Hepatocyte (in vitro differentiated cells): Measurements from ENCODE around the gene ADAM10. TPM values are rescaled to one million over a fixed set of nuclear protein-coding genes. Genes with fewer than 3 reads are reported as not detected.

Source experiments
- DNase-seq: peaks from one replicate; pipeline ENCODE4 v3.0.0-alpha.2; 2016; ENCODE audit warnings: low spot score
- H2AFZ ChIP-seq: fragments of 200-600 bp; sonication (generic); 2 replicates; pipeline ENCODE4 v1.6.0; 2016; ENCODE audit warnings: antibody characterized with exemption, mild to moderate bottlenecking
- H3K27ac ChIP-seq: fragments of 200-600 bp; sonication (generic); 2 replicates; pipeline ENCODE4 v1.5.1; 2016; ENCODE audit warnings: mild to moderate bottlenecking
- H3K27me3 ChIP-seq: fragments of 200-600 bp; sonication (generic); 2 replicates; pipeline ENCODE4 v1.6.1; 2016
- H3K36me3 ChIP-seq: fragments of 200-600 bp; sonication (generic); replicated peaks from 2 replicates; pipeline ENCODE4 v1.5.1; 2016; ENCODE audit warnings: low read depth; ENCODE audit not compliant: insufficient read depth
- H3K4me1 ChIP-seq: fragments of 200-600 bp; sonication (generic); 2 replicates; pipeline ENCODE4 v1.5.1; 2016; ENCODE audit warnings: mild to moderate bottlenecking, moderate library complexity; ENCODE audit not compliant: insufficient read depth
- H3K4me2 ChIP-seq: fragments of 200-600 bp; sonication (generic); 2 replicates; pipeline ENCODE4 v1.6.0; 2016
- H3K4me3 ChIP-seq: fragments of 200-600 bp; sonication (generic); 2 replicates; pipeline ENCODE4 v1.5.1; 2016; ENCODE audit warnings: mild to moderate bottlenecking
- H3K79me2 ChIP-seq: fragments of 200-600 bp; sonication (generic); 2 replicates; pipeline ENCODE4 v1.6.0; 2017; ENCODE audit warnings: mild to moderate bottlenecking
- H3K9me2 ChIP-seq: fragments of 200-600 bp; sonication (generic); replicated peaks from 2 replicates; pipeline ENCODE4 v1.6.0; 2017; ENCODE audit warnings: mild to moderate bottlenecking; ENCODE audit not compliant: insufficient read depth
- H3K9me3 ChIP-seq: fragments of 200-600 bp; sonication (generic); 2 replicates; pipeline ENCODE4 v1.5.1; 2016; ENCODE audit warnings: low read depth, mild to moderate bottlenecking
- H4K20me1 ChIP-seq: fragments of 200-600 bp; sonication (generic); 2 replicates; pipeline ENCODE4 v1.6.0; 2016; ENCODE audit warnings: mild to moderate bottlenecking; ENCODE audit not compliant: insufficient read depth, poor library complexity, severe bottlenecking
- CTCF ChIP-seq: fragments of 200-600 bp; sonication (generic); IDR thresholded peaks from 2 replicates; pipeline ENCODE4 v1.5.1; 2016; ENCODE audit warnings: antibody characterized with exemption, mild to moderate bottlenecking; ENCODE audit not compliant: poor library complexity
- EZH2 ChIP-seq: fragments of 200-600 bp; sonication (generic); IDR thresholded peaks from 2 replicates; pipeline ENCODE4 v1.6.1; 2016; ENCODE audit warnings: antibody characterized with exemption, mild to moderate bottlenecking, borderline replicate concordance
- EZH2phosphoT487 ChIP-seq: fragments of 200-600 bp; sonication (generic); IDR thresholded peaks from one replicate; pipeline ENCODE4 v1.6.1; 2018; ENCODE audit warnings: antibody characterized with exemption, mild to moderate bottlenecking, low read depth, moderate library complexity; ENCODE audit not compliant: unreplicated experiment, severe bottlenecking
- WGBS: methylation state at CpG from one replicate; pipeline ENCODE4 v1.1.6; 2016; ENCODE audit warnings: low lambda C conversion rate; ENCODE audit errors: missing lambda C conversion rate; 5-methylcytosine and 5-hydroxymethylcytosine counted together
- polyA plus RNA-seq: library from polyadenylated mRNA; unstranded; fragments of >200 nt; fragmentation: Nextera tagmentation; extraction: Ambion mirVana; gene quantifications from 2 replicates; pipeline ENCODE4 v1.2.1, GENCODE V29; 2016
- total RNA-seq: library from RNA; depleted of rRNA; stranded (reverse); fragments of >200 nt; gene quantifications from 2 replicates; pipeline ENCODE4 v1.2.3, GENCODE V29; 2014

The ADAM10 gene
- total and polyA plus RNA-seq, 2 experiments from 2014 or later: 112 to 163 TPM

- H2AFZ ChIP-seq: no peak overlapping the region
- WGBS: 91% methylated on average over 17 of the region's 17 CpGs
- H3K79me2 ChIP-seq: no peaks in the 10 kb centered on the region
- H3K4me2 ChIP-seq: no peak overlapping the region
- H3K9me2 ChIP-seq: no peaks in the 10 kb centered on the region
- no peaks in the 10 kb centered on the region for H3K9me3 ChIP-seq
- TF ChIP-seq EZH2phosphoT487 (no peak), CTCF (no peak), EZH2 (no peak)
- no peaks in the 10 kb centered on the region for H3K27me3 ChIP-seq
- DNase-seq: no peak
- H3K27ac ChIP-seq: no peak overlapping the region
- H3K4me1 ChIP-seq: peaks cover 5% of the 10 kb centered on the region
- H3K4me3 ChIP-seq: no peak overlapping the region
- no peaks in the 10 kb centered on the region for H4K20me1 ChIP-seq
- no peaks in the 10 kb centered on the region for H3K36me3 ChIP-seq
These were observed 205.7 kb downstream of the ADAM10 start for GRCh38 chr15:58543664-58544335.

GRCh38 chr15:58541410-58542087 lies 208.0 kb downstream of the ADAM10 start:
- Histone ChIP-seq H3K9me3 (no peaks in the 10 kb centered on the region), H3K36me3 (no peaks in the 10 kb centered on the region), H3K27ac (no peak overlapping the region), H3K4me1 (no peaks in the 10 kb centered on the region), H3K9me2 (no peaks in the 10 kb centered on the region), H3K79me2 (no peaks in the 10 kb centered on the region), H3K27me3 (no peaks in the 10 kb centered on the region), H2AFZ (no peak overlapping the region), H4K20me1 (no peaks in the 10 kb centered on the region), H3K4me2 (no peak overlapping the region), H3K4me3 (no peak overlapping the region)
- DNase-seq: no peak
- 90% methylated on average over 22 of the region's 22 CpGs for WGBS
- TF ChIP-seq EZH2: no peak
- no peak for TF ChIP-seq CTCF
- no peak for TF ChIP-seq EZH2phosphoT487

GRCh38 chr15:58539548-58539947 lies 210.0 kb downstream of the ADAM10 start:
- Histone ChIP-seq H3K9me2 (no peaks in the 10 kb centered on the region), H3K4me1 (peaks cover 7% of the 10 kb centered on the region), H3K9me3 (no peaks in the 10 kb centered on the region), H3K36me3 (no peaks in the 10 kb centered on the region), H3K4me2 (no peak overlapping the region), H3K27me3 (no peaks in the 10 kb centered on the region), H4K20me1 (no peaks in the 10 kb centered on the region), H3K27ac (no peak overlapping the region), H3K4me3 (no peak overlapping the region), H2AFZ (no peak overlapping the region), H3K79me2 (no peaks in the 10 kb centered on the region)
- TF ChIP-seq EZH2: no peak
- 68% methylated on average over 1 of the region's 1 CpG for WGBS
- DNase-seq: no peak

- no peaks in the 10 kb centered on the region for H3K9me3 ChIP-seq
- no peaks in the 10 kb centered on the region for H3K27me3 ChIP-seq
- no peaks in the 10 kb centered on the region for H3K79me2 ChIP-seq
- H3K27ac ChIP-seq: no peak overlapping the region
- no peak overlapping the region for H3K4me2 ChIP-seq
- TF ChIP-seq EZH2phosphoT487: no peak
- no peak for TF ChIP-seq EZH2
- no peak for TF ChIP-seq CTCF
- no peak overlapping the region for H3K4me3 ChIP-seq
- no peak overlapping the region for H2AFZ ChIP-seq
- no peaks in the 10 kb centered on the region for H4K20me1 ChIP-seq
- peaks cover 10% of the 10 kb centered on the region for H3K4me1 ChIP-seq
- no peaks in the 10 kb centered on the region for H3K36me3 ChIP-seq
- DNase-seq: no peak
- 100% methylated on average over 3 of the region's 3 CpGs for WGBS
- H3K9me2 ChIP-seq: no peaks in the 10 kb centered on the region
These were observed 210.6 kb downstream of the ADAM10 start for GRCh38 chr15:58538901-58539300.
